ENCODE results near the gene CMSS1. TPM values are rescaled to one million over a fixed set of nuclear protein-coding genes. Genes with fewer than 3 reads are reported as not detected.

Gene CMSS1
- total RNA-seq, 1 experiment from 2014 or later = 86.3 TPM

DNA sequence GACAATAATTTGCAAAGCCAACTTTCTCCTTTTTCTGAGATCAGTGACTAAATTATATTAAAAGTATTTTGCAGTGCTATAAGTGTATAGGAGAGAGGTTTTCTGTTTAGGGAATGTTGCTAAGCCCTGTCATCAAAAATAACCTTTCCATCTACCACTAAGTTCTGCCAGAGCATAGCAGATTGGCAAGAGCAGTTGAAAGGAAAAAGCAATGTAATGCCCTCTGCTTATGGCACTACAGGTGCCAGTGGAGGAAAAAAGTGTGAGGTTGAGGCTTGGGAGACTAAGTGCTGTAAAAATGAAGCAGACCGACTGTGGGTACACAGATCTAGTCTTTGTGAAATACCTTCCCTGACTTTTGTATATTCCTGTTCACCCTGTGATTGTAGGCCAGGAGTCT, 285.1 kb downstream of the CMSS1 start:
- CTCF ChIA-PET = no interaction called here
- Histone ChIP-seq H3K27ac (ENCODE audit: low read length) (no peak overlapping the region), H3K27me3 (ENCODE audit: control insufficient read depth, insufficient read depth, low read length) (no peaks in the 10 kb centered on the region), H3K9me3 (ENCODE audit: control insufficient read depth, insufficient read depth, low read depth, low read length) (no peaks in the 10 kb centered on the region), H3K36me3 (ENCODE audit: control insufficient read depth, insufficient read depth, low read length) (no peaks in the 10 kb centered on the region), H3K4me1 (ENCODE audit: control insufficient read depth, insufficient read depth, low read length) (peaks cover 9% of the 10 kb centered on the region), H3K4me3 (ENCODE audit: low read depth in 2 of 2, low read length in 2 of 2) (no peak overlapping the region)
- no TSS peak for BruUV-seq (replicated peaks)
- in situ Hi-C loops (cut with HindIII; ENCODE audit: low pct_unique_long_range_greater_than_20kb, low sequenced_read_pairs) (no loop called here), intact Hi-C loops (cut with micrococcal nuclease; ENCODE audit: unreplicated experiment) (no loop called here)
- ATAC-seq = no peak
- POLR2A ChIA-PET = no interaction called here
- DNase-seq (ENCODE audit: low read depth, low spot score) = no peak
- TF ChIP-seq POLR2AphosphoS5 (IDR thresholded peaks at IDR 0.05; ENCODE audit: low read depth, low read length) (no peak), TCF7L2 (IDR thresholded peaks at IDR 0.05; ENCODE audit: low read depth, low read length) (no peak), SIN3A (IDR thresholded peaks at IDR 0.05; ENCODE audit: borderline replicate concordance, insufficient read depth, low read depth, low read length) (no peak)
- TF ChIP-seq, protein P1, sequence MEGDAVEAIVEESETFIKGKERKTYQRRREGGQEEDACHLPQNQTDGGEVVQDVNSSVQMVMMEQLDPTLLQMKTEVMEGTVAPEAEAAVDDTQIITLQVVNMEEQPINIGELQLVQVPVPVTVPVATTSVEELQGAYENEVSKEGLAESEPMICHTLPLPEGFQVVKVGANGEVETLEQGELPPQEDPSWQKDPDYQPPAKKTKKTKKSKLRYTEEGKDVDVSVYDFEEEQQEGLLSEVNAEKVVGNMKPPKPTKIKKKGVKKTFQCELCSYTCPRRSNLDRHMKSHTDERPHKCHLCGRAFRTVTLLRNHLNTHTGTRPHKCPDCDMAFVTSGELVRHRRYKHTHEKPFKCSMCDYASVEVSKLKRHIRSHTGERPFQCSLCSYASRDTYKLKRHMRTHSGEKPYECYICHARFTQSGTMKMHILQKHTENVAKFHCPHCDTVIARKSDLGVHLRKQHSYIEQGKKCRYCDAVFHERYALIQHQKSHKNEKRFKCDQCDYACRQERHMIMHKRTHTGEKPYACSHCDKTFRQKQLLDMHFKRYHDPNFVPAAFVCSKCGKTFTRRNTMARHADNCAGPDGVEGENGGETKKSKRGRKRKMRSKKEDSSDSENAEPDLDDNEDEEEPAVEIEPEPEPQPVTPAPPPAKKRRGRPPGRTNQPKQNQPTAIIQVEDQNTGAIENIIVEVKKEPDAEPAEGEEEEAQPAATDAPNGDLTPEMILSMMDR (IDR thresholded peaks at IDR 0.05) = no peak
- TF ChIP-seq, protein P2, sequence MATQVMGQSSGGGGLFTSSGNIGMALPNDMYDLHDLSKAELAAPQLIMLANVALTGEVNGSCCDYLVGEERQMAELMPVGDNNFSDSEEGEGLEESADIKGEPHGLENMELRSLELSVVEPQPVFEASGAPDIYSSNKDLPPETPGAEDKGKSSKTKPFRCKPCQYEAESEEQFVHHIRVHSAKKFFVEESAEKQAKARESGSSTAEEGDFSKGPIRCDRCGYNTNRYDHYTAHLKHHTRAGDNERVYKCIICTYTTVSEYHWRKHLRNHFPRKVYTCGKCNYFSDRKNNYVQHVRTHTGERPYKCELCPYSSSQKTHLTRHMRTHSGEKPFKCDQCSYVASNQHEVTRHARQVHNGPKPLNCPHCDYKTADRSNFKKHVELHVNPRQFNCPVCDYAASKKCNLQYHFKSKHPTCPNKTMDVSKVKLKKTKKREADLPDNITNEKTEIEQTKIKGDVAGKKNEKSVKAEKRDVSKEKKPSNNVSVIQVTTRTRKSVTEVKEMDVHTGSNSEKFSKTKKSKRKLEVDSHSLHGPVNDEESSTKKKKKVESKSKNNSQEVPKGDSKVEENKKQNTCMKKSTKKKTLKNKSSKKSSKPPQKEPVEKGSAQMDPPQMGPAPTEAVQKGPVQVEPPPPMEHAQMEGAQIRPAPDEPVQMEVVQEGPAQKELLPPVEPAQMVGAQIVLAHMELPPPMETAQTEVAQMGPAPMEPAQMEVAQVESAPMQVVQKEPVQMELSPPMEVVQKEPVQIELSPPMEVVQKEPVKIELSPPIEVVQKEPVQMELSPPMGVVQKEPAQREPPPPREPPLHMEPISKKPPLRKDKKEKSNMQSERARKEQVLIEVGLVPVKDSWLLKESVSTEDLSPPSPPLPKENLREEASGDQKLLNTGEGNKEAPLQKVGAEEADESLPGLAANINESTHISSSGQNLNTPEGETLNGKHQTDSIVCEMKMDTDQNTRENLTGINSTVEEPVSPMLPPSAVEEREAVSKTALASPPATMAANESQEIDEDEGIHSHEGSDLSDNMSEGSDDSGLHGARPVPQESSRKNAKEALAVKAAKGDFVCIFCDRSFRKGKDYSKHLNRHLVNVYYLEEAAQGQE (IDR thresholded peaks at IDR 0.05; ENCODE audit: insufficient read depth in 1 of 2, low read depth in 2 of 2, low read length in 1 of 2) = no peak

DNA sequence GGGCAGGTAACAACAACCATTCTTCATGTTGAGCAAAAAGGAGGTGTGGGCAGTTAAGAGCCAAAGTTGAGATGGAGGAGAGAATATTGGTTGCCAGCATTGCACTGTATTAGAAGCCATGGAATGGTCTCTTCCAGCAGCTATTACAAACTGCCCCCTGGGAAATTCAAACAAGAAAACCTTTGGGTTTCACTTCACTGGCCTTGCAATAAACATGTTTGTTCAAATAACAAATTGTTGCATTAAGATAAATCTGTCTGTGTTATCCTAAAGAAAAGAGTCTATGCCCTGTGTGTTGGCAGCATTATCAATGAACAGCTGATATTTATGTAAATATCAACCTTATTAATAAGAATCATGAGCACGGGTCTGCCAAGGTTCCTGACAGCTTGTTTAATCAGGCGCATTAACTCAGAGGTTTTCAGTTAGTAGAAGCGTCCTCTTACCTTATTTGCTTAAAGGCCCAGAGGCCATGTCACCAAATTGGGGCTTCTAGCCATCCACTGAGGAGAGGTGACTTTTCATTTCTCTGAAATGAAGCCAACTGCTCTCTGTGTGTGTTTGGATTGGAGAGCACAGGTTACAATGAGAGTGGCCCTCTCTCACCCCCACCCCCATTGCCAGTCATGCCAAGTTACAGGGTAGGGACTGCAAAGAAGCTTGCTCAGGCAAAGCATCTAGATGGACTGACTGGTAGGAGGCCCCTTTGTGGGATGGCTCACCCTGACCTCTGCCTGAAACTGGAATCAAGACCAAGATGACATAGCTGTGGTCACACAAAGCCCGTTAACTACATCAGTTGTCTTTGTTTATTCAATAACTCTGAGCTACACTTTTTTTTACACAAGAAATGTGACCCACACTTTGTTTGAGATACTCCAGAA, 286.1 kb downstream of the CMSS1 start:
- POLR2A ChIA-PET = no interaction called here
- no peaks in the 10 kb centered on the region for H3K9me3 ChIP-seq (ENCODE audit: control insufficient read depth, insufficient read depth, low read depth, low read length)
- peaks cover 9% of the 10 kb centered on the region for H3K4me1 ChIP-seq (ENCODE audit: control insufficient read depth, insufficient read depth, low read length)
- no peak for TF ChIP-seq SIN3A (IDR thresholded peaks at IDR 0.05; ENCODE audit: borderline replicate concordance, insufficient read depth, low read depth, low read length)
- TF ChIP-seq TCF7L2 (IDR thresholded peaks at IDR 0.05; ENCODE audit: low read depth, low read length) = peak; percentile 11; the same call in 1 of the 2 replicates
- no peak; the same call in 1 of the 2 replicates for ATAC-seq
- in situ Hi-C loops (cut with HindIII; ENCODE audit: low pct_unique_long_range_greater_than_20kb, low sequenced_read_pairs) = no loop called here
- no peaks in the 10 kb centered on the region for H3K27me3 ChIP-seq (ENCODE audit: control insufficient read depth, insufficient read depth, low read length)
- H3K27ac ChIP-seq (ENCODE audit: low read length) = peak overlapping the region; percentile 3; the same call in 1 of the 2 replicates
- no peaks in the 10 kb centered on the region for H3K36me3 ChIP-seq (ENCODE audit: control insufficient read depth, insufficient read depth, low read length)
- no TSS peak for BruUV-seq (replicated peaks)
- CTCF ChIA-PET = no interaction called here
- no peak overlapping the region for H3K4me3 ChIP-seq (ENCODE audit: low read depth in 2 of 2, low read length in 2 of 2)
- intact Hi-C loops (cut with micrococcal nuclease; ENCODE audit: unreplicated experiment) = no loop called here
- no peak for DNase-seq (ENCODE audit: low read depth, low spot score)

DNA sequence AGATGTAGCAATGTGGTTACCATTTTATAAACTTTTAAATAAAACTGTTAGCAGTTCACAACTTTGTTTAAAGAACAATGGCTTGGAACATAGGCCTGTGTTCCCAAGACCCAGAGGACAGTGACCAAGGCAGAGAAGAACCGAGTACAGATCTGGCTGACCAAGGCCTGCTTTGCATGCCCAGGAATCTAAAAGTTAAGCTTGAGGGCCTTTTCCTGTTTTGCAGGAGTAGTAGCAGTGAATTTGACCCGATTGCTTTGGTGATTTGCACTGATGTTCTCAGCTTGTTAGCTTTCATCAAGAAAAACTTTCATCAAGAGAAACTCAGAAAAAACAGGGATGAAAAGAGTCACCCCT, 286.8 kb downstream of the CMSS1 start:
- no TSS peak for BruUV-seq (replicated peaks)
- no peak for DNase-seq (ENCODE audit: low read depth, low spot score)
- no peaks in the 10 kb centered on the region for H3K36me3 ChIP-seq (ENCODE audit: control insufficient read depth, insufficient read depth, low read length)
- no peaks in the 10 kb centered on the region for H3K9me3 ChIP-seq (ENCODE audit: control insufficient read depth, insufficient read depth, low read depth, low read length)
- H3K27ac ChIP-seq (ENCODE audit: low read length) = peak overlapping the region; percentile 3; the same call in 1 of the 2 replicates
- CTCF ChIA-PET = no interaction called here
- no peak for ATAC-seq
- H3K4me1 ChIP-seq (ENCODE audit: control insufficient read depth, insufficient read depth, low read length) = peaks cover 9% of the 10 kb centered on the region
- H3K27me3 ChIP-seq (ENCODE audit: control insufficient read depth, insufficient read depth, low read length) = no peaks in the 10 kb centered on the region
- in situ Hi-C loops (cut with HindIII; ENCODE audit: low pct_unique_long_range_greater_than_20kb, low sequenced_read_pairs) = no loop called here
- intact Hi-C loops (cut with micrococcal nuclease; ENCODE audit: unreplicated experiment) = no loop called here
- POLR2A ChIA-PET = no interaction called here
- TF ChIP-seq, protein P1 (IDR thresholded peaks at IDR 0.05) = no peak
- no peak overlapping the region for H3K4me3 ChIP-seq (ENCODE audit: low read depth in 2 of 2, low read length in 2 of 2)
